Activated gamma-delta T cell treated with Interleukin-2 at 50 U/mL for 16 hours (primary cell): Measurements from ENCODE around the gene HPSE.
"Not testable (repeated sequence)": the region's sequence is repeated elsewhere in the genome, so short reads cannot be mapped to it uniquely, and the experiment has no call there.

ENCODE experiments used
- DNase-seq: peaks from one replicate; pipeline ENCODE4 v3.0.0-alpha.2; 2020

Gene HPSE

GRCh38 chr4:83281307-83281706, 53.3 kb downstream of the HPSE start:
- no peak for DNase-seq

- no peak for DNase-seq
These were observed 58.2 kb downstream of the HPSE start for GRCh38 chr4:83276299-83277040.

- not testable (repeated sequence) for DNase-seq
These were observed 60.7 kb downstream of the HPSE start for GRCh38 chr4:83273926-83274325.

GRCh38 chr4:83272900-83273299, 61.7 kb downstream of the HPSE start:
- no peak for DNase-seq

GRCh38 chr4:83269256-83269655, 65.4 kb downstream of the HPSE start:
- DNase-seq: no peak

GRCh38 chr4:83268491-83268890, 66.2 kb downstream of the HPSE start:
- no peak for DNase-seq

GRCh38 chr4:83267830-83268475, 66.7 kb downstream of the HPSE start:
- no peak for DNase-seq

- DNase-seq: no peak
These were observed 67.4 kb downstream of the HPSE start for GRCh38 chr4:83267121-83267829.

GRCh38 chr4:83266689-83267088, 68.0 kb downstream of the HPSE start:
- no peak for DNase-seq

- DNase-seq: no peak
These were observed 71.5 kb downstream of the HPSE start for GRCh38 chr4:83263106-83263505.

GRCh38 chr4:83262682-83263081, 72.0 kb downstream of the HPSE start:
- DNase-seq: no peak

- DNase-seq: no peak
These were observed 73.3 kb downstream of the HPSE start for GRCh38 chr4:83261307-83261706.

- no peak for DNase-seq
These were observed 75.1 kb downstream of the HPSE start for GRCh38 chr4:83259586-83259985.

- no peak for DNase-seq
These were observed 76.2 kb downstream of the HPSE start for GRCh38 chr4:83258461-83258860.

GRCh38 chr4:83257811-83258210, 76.8 kb downstream of the HPSE start:
- no peak for DNase-seq

- DNase-seq: no peak
These were observed 79.1 kb downstream of the HPSE start for GRCh38 chr4:83255584-83255983.

- DNase-seq: peak; percentile 71
These were observed 81.8 kb downstream of the HPSE start for GRCh38 chr4:83252782-83253405.

- DNase-seq: no peak
These were observed 83.2 kb downstream of the HPSE start for GRCh38 chr4:83251447-83251830.

- DNase-seq: no peak
These were observed 83.8 kb downstream of the HPSE start for GRCh38 chr4:83250687-83251446.

GRCh38 chr4:83248486-83248885, 86.2 kb downstream of the HPSE start:
- DNase-seq: no peak

- DNase-seq: no peak
These were observed 87.0 kb downstream of the HPSE start for GRCh38 chr4:83247415-83248357.
